UCSD-AML1 (cell line): ENCODE data around the gene CYP8B1.

Experiments
- DNase-seq: peaks from one replicate; lab custom pipeline; 2025; ENCODE audit not compliant: unreplicated experiment; lab: John Stamatoyannopoulos, UW

CYP8B1 gene

GRCh38 chr3:42875325-42876151, at the start of gene CYP8B1:
Gene CYP8B1, minus strand, starts transcription at chr3:42875879. Its CDS starts 63 bp downstream, at chr3:42875816.
- no peak for DNase-seq

GRCh38 chr3:42923606-42924005, 47.9 kb upstream of the CYP8B1 start:
- DNase-seq, result no peak

- no peak for DNase-seq
Observed at GRCh38 chr3:42914771-42915515, 39.3 kb upstream of the CYP8B1 start.

- no peak for DNase-seq
Observed at GRCh38 chr3:42911551-42911950, 35.9 kb upstream of the CYP8B1 start.

DNA sequence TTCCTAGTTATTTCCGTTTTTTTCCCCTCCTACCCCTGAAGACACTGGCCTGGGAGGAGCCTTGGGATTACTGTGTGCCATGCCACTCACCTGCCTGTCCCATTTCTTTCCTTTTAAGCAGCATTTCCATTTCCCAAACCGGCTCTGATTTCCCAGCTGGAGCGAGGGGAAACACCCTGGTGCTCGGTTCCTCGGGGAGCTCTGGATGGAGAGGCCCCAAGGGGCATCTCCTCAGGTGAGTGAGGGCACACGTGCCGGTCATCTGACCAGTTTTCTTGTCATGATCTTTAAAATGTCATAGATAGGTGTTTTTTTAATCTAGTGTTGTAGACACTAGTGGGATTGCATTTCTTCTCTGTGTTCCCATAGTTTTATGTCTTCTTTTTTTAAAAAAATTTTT, 33.0 kb upstream of the CYP8B1 start:
- DNase-seq, result no peak

- no peak for DNase-seq
Observed at GRCh38 chr3:42906848-42907183, 31.1 kb upstream of the CYP8B1 start.

GRCh38 chr3:42906070-42906847, 30.6 kb upstream of the CYP8B1 start, which contains the start of gene ZNF662:
Gene ZNF662, plus strand, starts transcription at chr3:42906142. Its CDS starts 1,973 bp downstream, at chr3:42908115.
- DNase-seq, result no peak

GRCh38 chr3:42905740-42906069, 30.0 kb upstream of the CYP8B1 start:
- DNase-seq, result no peak

DNA sequence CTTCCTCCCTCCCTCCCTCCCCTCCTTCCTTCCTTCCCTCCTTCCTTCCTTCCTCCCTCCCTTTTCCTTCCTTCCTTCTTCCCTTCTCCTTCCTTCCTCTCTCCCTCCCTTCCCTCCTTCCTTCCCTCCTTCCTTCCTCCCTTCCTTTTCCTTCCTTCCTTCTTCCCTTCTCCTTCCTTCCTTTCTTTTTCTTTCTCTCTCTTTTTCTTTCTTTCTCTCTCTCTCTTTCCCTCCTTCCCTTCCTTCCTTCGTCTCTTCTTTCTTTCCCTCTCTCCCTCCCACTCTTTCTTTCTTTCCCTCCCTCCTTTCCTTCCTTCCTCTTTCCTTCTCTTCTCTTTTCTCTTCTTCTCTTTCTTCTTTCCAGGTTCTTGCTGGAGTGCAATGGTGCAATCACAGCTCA, 28.4 kb upstream of the CYP8B1 start:
- DNase-seq, result no peak

GRCh38 chr3:42902257-42902656, 26.6 kb upstream of the CYP8B1 start:
- DNase-seq, result no peak

DNA sequence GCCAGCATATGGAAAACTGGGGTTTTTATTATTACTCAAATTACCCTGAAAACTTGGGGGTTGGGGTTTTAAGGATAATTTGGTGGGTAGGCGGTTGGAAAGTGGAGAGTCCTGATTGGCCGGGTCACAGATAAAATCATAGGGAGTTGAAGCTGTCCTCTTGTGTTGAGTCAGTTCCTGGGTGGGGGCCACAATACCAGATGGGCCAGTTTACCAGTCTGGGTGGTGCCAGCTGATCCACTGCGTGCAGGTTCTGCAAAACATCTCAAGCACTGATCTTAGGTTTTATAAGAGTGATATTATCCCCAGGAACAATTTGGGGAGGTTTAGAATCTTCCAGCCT, 25.4 kb upstream of the CYP8B1 start:
- no peak for DNase-seq

GRCh38 chr3:42900226-42901072, 24.8 kb upstream of the CYP8B1 start:
- DNase-seq, result no peak

- no peak for DNase-seq
Observed at GRCh38 chr3:42898896-42899675, 23.4 kb upstream of the CYP8B1 start.

DNA sequence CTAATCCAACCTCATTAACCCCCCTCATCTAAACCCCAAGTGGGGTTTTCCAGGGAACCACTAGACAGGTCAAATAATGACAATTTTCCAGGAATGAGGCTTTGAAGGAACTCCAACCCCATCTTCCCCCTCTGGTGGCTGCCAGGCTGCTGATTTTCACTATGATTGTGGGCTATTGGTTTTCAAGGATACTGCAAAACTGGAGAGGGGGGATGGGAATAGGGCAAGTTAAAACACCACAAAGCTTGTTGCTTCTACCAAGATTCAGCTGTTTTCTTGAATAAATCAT, 19.8 kb upstream of the CYP8B1 start:
- DNase-seq, result no peak

DNA sequence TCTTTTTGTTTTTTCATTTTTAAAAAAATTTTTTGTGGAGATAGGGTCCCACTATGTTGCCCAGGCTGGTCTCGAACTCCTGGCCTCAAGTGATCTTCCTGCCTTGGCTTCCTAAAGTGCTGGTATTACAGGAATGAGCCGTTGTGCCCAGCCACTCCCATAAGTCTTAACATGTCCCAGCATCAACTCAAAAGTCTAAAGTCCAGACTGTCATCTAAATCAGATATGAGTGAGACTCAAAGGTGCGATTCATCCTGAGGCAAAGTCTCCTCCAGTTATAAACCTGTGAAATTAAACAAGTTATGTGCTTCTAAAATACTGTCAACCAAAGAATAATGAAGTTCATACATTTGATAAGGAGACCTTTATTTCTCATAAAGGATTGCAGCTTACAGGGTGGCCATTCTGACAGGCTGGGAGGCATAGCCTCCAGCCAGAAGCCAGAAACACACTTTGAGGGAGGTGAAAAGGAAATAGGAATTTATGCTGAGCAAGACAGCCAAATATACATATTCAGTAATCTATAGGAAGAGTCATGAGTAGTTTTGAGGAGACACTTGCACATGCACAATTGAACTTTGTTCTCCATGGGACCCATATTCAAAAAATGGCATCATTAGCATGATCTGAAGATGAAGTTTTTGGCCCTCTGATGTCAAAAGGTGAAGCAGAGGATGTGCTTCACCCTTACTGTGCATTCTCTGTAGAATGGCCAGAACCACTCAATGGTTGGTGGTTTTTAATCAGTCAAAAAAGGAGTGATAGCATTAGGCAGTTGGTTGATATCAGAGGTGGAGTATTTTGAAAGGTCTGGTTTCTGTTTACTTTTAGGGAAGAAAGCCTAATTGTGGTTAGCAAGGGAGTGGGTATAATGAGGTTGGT, 19.3 kb upstream of the CYP8B1 start:
- no peak for DNase-seq

DNA sequence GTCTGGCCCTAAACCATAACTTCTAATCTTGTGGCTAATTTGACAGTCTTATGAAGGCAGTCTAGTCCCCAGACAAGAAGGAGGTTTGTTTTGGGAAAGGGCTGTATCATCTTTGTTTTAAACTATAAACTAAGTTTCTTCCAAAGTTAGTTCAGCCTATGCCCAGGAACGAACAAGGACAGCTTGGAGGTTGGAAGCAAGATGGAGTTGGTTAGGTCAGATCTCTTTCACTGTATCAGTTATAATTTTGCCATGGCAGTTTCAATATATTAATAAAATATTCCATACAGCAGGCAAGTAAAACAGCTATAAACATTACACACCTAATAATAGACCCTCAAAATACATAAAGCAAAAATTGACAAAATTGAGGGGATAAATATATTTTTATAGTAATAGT, 17.1 kb upstream of the CYP8B1 start:
- DNase-seq, result no peak

DNA sequence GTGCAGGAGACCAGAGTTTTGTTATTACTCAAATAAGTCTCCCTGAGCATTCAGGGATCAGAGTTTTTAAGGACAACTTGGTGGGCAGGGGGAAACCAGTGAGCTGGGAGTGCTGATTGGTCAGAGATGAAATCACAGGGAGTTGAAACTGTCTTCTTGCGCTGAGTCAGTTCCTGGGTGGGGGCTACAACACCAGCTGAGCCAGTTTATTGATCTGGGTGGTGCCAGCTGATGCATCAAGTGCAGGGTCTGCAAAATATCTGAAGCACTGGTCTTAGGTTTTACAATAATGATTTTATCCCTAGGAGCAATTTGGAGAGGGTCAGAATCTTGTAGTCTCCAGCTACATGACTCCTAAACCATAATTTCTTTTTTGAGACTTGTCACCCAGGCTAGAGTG, 16.5 kb upstream of the CYP8B1 start:
- no peak for DNase-seq

DNA sequence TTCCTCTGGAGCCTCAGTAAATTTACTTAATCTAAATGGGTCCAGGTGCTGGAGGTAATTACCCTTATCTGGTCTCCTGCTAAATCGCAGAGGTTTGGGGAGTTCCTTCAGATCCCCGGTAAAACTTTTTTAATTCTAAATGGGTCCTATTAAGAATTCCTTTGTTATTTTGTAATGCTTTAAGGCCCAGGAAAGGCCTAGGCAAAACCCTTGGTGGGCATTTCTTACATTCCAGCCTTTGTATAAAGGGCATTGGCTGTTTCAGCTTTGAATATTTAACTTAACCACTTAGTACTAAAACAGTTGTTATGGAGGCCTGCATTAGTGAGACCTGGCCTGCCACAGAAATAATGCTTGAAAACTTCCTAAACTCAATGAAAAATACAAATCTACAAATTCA, 15.4 kb upstream of the CYP8B1 start:
- DNase-seq, result no peak

GRCh38 chr3:42887084-42887483, 11.4 kb upstream of the CYP8B1 start:
- DNase-seq, result no peak
